SK-N-SH (cell line): Measurements from ENCODE around the gene ZNF414. TPM values are rescaled to one million over a fixed set of nuclear protein-coding genes. Genes with fewer than 3 reads are reported as not detected.

Experiments
- CTCF ChIA-PET: fragments of 300-600, 350-600 bp; formaldehyde crosslinking; extraction: SDS; loops from one replicate; lab custom pipeline; 2021; lab: Yijun Ruan, JAX
- POLR2A ChIA-PET: fragments of 350-600 bp; sonication (Branson Sonifier 250); formaldehyde crosslinking; extraction: SDS; loops from one replicate; lab custom pipeline; 2020; ENCODE audit warnings: antibody characterized with exemption, inconsistent platforms; lab: Yijun Ruan, JAX
- DNase-seq: peaks from one replicate; pipeline ENCODE4 v3.0.0; 2012
- H2AFZ ChIP-seq: fragments of 200-600 bp; sonication (generic); 2 replicates; pipeline ENCODE4 v1.8.1; 2016; ENCODE audit warnings: antibody characterized with exemption, mild to moderate bottlenecking, low read depth
- H3F3A ChIP-seq: fragments of 200-600 bp; sonication (generic); replicated peaks from 2 replicates; pipeline ENCODE3; 2016; ENCODE audit warnings: antibody characterized with exemption, mild to moderate bottlenecking; ENCODE audit not compliant: insufficient read depth
- H3K27ac ChIP-seq, 2 experiments: fragments of 200-500 bp in 1 of 2; fragments of 200-600 bp in 1 of 2; sonication (Bioruptor generic) in 1 of 2; sonication (generic), shearing (Covaris generic) in 1 of 2; 2 replicates each; pipeline versions ENCODE4 v1.5.1 to v1.6.1; 2014 to 2016; ENCODE audit warnings: low read depth in 2 of 2, inconsistent platforms in 1 of 2, low read length in 1 of 2, mild to moderate bottlenecking in 1 of 2, mixed read lengths in 1 of 2
- H3K27me3 ChIP-seq: fragments of 200-600 bp; sonication (generic), shearing (Covaris generic); 2 replicates; pipeline ENCODE4 v1.6.1; 2016; ENCODE audit warnings: mixed run types; ENCODE audit not compliant: insufficient read depth
- H3K36me3 ChIP-seq, 2 experiments: fragments of 200-500 bp in 1 of 2; fragments of 200-600 bp in 1 of 2; sonication (Bioruptor generic) in 1 of 2; sonication (generic) in 1 of 2; replicated peaks in 1 of 2; 2 replicates each; pipeline versions ENCODE3 to v1.5.1; 2014 to 2016; ENCODE audit warnings: low read length in 1 of 2, mild to moderate bottlenecking in 1 of 2; ENCODE audit not compliant: insufficient read depth in 2 of 2, control insufficient read depth in 1 of 2
- H3K4me1 ChIP-seq, 2 experiments: fragments of 200-500 bp in 1 of 2; fragments of 200-600 bp in 1 of 2; sonication (Bioruptor generic) in 1 of 2; sonication (generic), shearing (Covaris generic) in 1 of 2; 2 replicates each; pipeline versions ENCODE4 v1.5.1 to v1.6.1; 2014 to 2016; ENCODE audit warnings: low read depth in 1 of 2, low read length in 1 of 2, mixed run types in 1 of 2; ENCODE audit not compliant: insufficient read depth in 2 of 2, control insufficient read depth in 1 of 2
- H3K4me2 ChIP-seq: fragments of 200-600 bp; sonication (generic), shearing (Covaris generic); 2 replicates; pipeline ENCODE4 v1.6.1; 2017; ENCODE audit warnings: mixed run types
- H3K4me3 ChIP-seq, 2 experiments: fragments of 200-500 bp in 1 of 2; fragments of 200-600 bp in 1 of 2; sonication (Bioruptor generic) in 1 of 2; sonication (generic), shearing (Covaris generic) in 1 of 2; 2 replicates each; pipeline versions ENCODE4 v1.5.1 to v1.8.1; 2014 to 2016; ENCODE audit warnings: low read depth in 2 of 2, inconsistent platforms in 1 of 2, low read length in 1 of 2, mild to moderate bottlenecking in 1 of 2, mixed read lengths in 1 of 2, moderate library complexity in 1 of 2
- H3K79me2 ChIP-seq: fragments of 200-600 bp; sonication (generic); 2 replicates; pipeline ENCODE4 v1.8.1; 2017; ENCODE audit warnings: mild to moderate bottlenecking; ENCODE audit not compliant: insufficient read depth
- H3K9ac ChIP-seq: fragments of 200-600 bp; sonication (generic); 2 replicates; pipeline ENCODE4 v1.6.1; 2017; ENCODE audit warnings: mixed run types
- H3K9me2 ChIP-seq: fragments of 200-600 bp; sonication (generic); 2 replicates; pipeline ENCODE4 v1.6.1; 2017; ENCODE audit warnings: mixed run types
- H3K9me3 ChIP-seq: fragments of 200-600 bp; sonication (generic); 2 replicates; pipeline ENCODE4 v1.6.1; 2017; ENCODE audit warnings: mixed run types, mild to moderate bottlenecking, moderate library complexity
- H4K20me1 ChIP-seq: fragments of 200-600 bp; sonication (generic); 2 replicates; pipeline ENCODE4 v1.6.1; 2017; ENCODE audit warnings: mild to moderate bottlenecking, mixed run types; ENCODE audit not compliant: insufficient read depth
- CHD2 ChIP-seq: fragments of 150-350 bp; IDR thresholded peaks from 2 replicates; pipeline ENCODE4 v1.6.1; 2018; ENCODE audit warnings: low read length; ENCODE audit not compliant: partially characterized antibody
- FOSL2 ChIP-seq: IDR thresholded peaks from 2 replicates; pipeline ENCODE4 v1.4.0; 2012; ENCODE audit warnings: low read depth, mild to moderate bottlenecking, moderate library complexity, borderline replicate concordance
- FOXM1 ChIP-seq: IDR thresholded peaks from 2 replicates; pipeline ENCODE4 v1.4.0; 2012; ENCODE audit warnings: low read depth, mild to moderate bottlenecking
- GATA2 ChIP-seq: sonication (generic); formaldehyde crosslinking; IDR thresholded peaks from 2 replicates; pipeline ENCODE4 v1.5.0; 2020; ENCODE audit warnings: mild to moderate bottlenecking, missing genetic modification reagents
- JUND ChIP-seq: IDR thresholded peaks from 2 replicates; pipeline ENCODE4 v1.4.0; 2012
- MEF2A ChIP-seq: IDR thresholded peaks from 2 replicates; pipeline ENCODE4 v1.4.0; 2012; ENCODE audit warnings: low read depth, borderline replicate concordance
- MXI1 ChIP-seq: IDR thresholded peaks from 2 replicates; pipeline ENCODE4 v1.6.1; 2012; ENCODE audit warnings: mild to moderate bottlenecking, low read depth, low read length, improper control_type of control experiment
- NRF1 ChIP-seq: IDR thresholded peaks from 2 replicates; pipeline ENCODE4 v1.6.1; 2012; ENCODE audit warnings: low read depth, mild to moderate bottlenecking, low read length
- RAD21 ChIP-seq: IDR thresholded peaks from 2 replicates; pipeline ENCODE4 v1.6.1; 2012; ENCODE audit warnings: mild to moderate bottlenecking, low read length
- RCOR1 ChIP-seq: fragments of 150-350 bp; IDR thresholded peaks from 2 replicates; pipeline ENCODE4 v1.6.1; 2017; ENCODE audit warnings: antibody characterized with exemption, low read length
- REST ChIP-seq: IDR thresholded peaks from 2 replicates; pipeline ENCODE4 v1.6.1; 2012; ENCODE audit warnings: mild to moderate bottlenecking, low read depth, low read length, moderate library complexity
- TCF12 ChIP-seq: IDR thresholded peaks from 2 replicates; pipeline ENCODE4 v1.4.0; 2012
- TEAD4 ChIP-seq: IDR thresholded peaks from 2 replicates; pipeline ENCODE4 v1.4.0; 2012; ENCODE audit warnings: mild to moderate bottlenecking, borderline replicate concordance; ENCODE audit not compliant: insufficient read depth
- YY1 ChIP-seq: IDR thresholded peaks from 2 replicates; pipeline ENCODE4 v1.4.0; 2012; ENCODE audit warnings: low read depth, mild to moderate bottlenecking
- WGBS: methylation state at CpG from one replicate; pipeline ENCODE4 v1.1.6; 2017; ENCODE audit warnings: low lambda C conversion rate; 5-methylcytosine and 5-hydroxymethylcytosine counted together
- polyA plus RNA-seq, 3 experiments: library from polyadenylated mRNA; depleted of rRNA; stranded (reverse); fragments of >200 nt; gene quantifications; 2 replicates each; pipeline ENCODE4 v1.2.3, GENCODE V29; 2012
- TF ChIP-seq, protein P1 (sequence below): IDR thresholded peaks from 2 replicates; pipeline ENCODE4 v1.4.0; 2012; ENCODE audit warnings: low read depth, borderline replicate concordance
- TF ChIP-seq, protein P2 (sequence below): IDR thresholded peaks from 2 replicates; pipeline ENCODE4 v1.4.0; 2012; ENCODE audit warnings: low read depth, borderline replicate concordance

ZNF414 gene
- polyA plus RNA-seq, 1 of the 3 experiments (the other 2 are of a cell fraction): 17.0 TPM

DNA sequence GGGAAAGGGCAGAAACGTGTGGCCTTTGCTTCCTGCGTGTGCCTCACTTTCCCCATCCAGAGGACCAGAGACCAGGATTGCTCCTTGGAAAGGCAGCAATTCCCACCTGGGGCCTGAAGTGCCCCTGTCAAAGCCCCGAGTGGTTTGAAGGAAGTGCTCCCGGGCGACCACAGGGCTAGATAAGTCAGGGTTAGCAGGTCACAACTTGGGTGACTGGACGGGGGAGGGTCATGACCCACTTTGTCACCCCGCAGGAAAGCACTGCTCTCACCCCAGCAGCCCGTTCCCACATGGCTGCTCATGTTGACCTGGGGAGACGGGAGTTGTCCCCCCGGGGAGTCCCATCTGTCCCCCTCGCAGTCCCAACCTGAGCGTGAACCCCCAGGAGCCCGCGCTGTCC is 12.0 kb downstream of the ZNF414 start:
- Histone ChIP-seq H4K20me1 (no peaks in the 10 kb centered on the region), H3K9me3 (no peaks in the 10 kb centered on the region), H2AFZ (no peak overlapping the region), H3F3A (peaks cover 3% of the 10 kb centered on the region), H3K4me2 (no peak overlapping the region), H3K27me3 (no peaks in the 10 kb centered on the region), H3K36me3 (no peaks in the 10 kb centered on the region), H3K9me2 (no peaks in the 10 kb centered on the region), H3K4me3 (no peak overlapping the region), H3K9ac (no peak overlapping the region)
- POLR2A ChIA-PET: no interaction called here
- WGBS: 92% methylated on average over 3 of the region's 14 CpGs
- TF ChIP-seq RAD21: no peak
- TF ChIP-seq FOSL2: no peak
- TF ChIP-seq CHD2: no peak
- no peak for TF ChIP-seq TCF12
- TF ChIP-seq REST: no peak
- TF ChIP-seq GATA2: no peak
- TF ChIP-seq, protein P1, sequence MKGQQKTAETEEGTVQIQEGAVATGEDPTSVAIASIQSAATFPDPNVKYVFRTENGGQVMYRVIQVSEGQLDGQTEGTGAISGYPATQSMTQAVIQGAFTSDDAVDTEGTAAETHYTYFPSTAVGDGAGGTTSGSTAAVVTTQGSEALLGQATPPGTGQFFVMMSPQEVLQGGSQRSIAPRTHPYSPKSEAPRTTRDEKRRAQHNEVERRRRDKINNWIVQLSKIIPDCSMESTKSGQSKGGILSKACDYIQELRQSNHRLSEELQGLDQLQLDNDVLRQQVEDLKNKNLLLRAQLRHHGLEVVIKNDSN: no peak
- no peak for TF ChIP-seq FOXM1
- TF ChIP-seq, all 33 proteins: peak for 0
- DNase-seq: no peak
- H3K4me1 ChIP-seq: peaks cover 0 to 5% of the 10 kb centered on the region in 2 experiments; a peak in 1 of 4 replicates
- H3K27ac ChIP-seq: no peak overlapping the region
- CTCF ChIA-PET: no interaction called here
- H3K79me2 ChIP-seq: no peaks in the 10 kb centered on the region

DNA sequence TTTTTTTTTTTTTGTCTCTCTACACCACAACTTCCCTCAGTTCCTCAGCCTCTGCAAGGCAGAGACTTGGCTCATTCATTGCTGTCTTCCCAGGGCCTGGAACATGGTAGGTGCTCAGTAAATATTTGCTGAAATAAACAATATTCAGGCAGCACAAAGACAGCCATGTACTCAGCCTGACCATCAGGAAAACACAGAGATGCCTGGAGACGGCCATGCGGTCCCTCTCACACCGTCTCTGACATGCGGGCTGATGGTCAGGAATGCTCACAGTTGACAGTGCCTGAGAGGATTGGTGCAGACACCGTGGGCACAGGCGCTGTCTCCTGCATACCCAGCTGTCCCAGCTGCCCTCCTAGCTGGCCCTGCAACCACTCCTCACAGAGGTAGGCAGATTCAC is 12.5 kb downstream of the ZNF414 start:
- H3K9me3 ChIP-seq: no peaks in the 10 kb centered on the region
- TF ChIP-seq YY1 (no peak), MEF2A (no peak), MXI1 (no peak), JUND (no peak), RCOR1 (no peak), RAD21 (no peak), TEAD4 (no peak), NRF1 (no peak), GATA2 (no peak)
- TF ChIP-seq, protein P2, sequence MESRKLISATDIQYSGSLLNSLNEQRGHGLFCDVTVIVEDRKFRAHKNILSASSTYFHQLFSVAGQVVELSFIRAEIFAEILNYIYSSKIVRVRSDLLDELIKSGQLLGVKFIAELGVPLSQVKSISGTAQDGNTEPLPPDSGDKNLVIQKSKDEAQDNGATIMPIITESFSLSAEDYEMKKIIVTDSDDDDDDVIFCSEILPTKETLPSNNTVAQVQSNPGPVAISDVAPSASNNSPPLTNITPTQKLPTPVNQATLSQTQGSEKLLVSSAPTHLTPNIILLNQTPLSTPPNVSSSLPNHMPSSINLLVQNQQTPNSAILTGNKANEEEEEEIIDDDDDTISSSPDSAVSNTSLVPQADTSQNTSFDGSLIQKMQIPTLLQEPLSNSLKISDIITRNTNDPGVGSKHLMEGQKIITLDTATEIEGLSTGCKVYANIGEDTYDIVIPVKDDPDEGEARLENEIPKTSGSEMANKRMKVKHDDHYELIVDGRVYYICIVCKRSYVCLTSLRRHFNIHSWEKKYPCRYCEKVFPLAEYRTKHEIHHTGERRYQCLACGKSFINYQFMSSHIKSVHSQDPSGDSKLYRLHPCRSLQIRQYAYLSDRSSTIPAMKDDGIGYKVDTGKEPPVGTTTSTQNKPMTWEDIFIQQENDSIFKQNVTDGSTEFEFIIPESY: no peak
- 83% methylated on average over 6 of the region's 6 CpGs for WGBS

More for the DNA sequence above, 12.5 kb downstream of the ZNF414 start:
- DNase-seq: no peak
- Histone ChIP-seq H3K4me1 (peaks cover 0 to 4% of the 10 kb centered on the region in 2 experiments; a peak in 1 of 4 replicates), H3K9me2 (no peaks in the 10 kb centered on the region), H2AFZ (no peak overlapping the region), H3K4me3 (no peak overlapping the region), H3K4me2 (no peak overlapping the region), H4K20me1 (no peaks in the 10 kb centered on the region), H3K79me2 (no peaks in the 10 kb centered on the region), H3K36me3 (no peaks in the 10 kb centered on the region), H3F3A (peaks cover 4% of the 10 kb centered on the region), H3K27me3 (no peaks in the 10 kb centered on the region), H3K27ac (no peak overlapping the region), H3K9ac (no peak overlapping the region)
- CTCF ChIA-PET: no interaction called here
- POLR2A ChIA-PET: no interaction called here
